ENCODE measurements around the gene GATAD1.

GRCh38 chr7:92425311-92425947 is 21.9 kb upstream of the GATAD1 start:
- TF ChIP-seq CTCF (IDR thresholded peaks at IDR 0.05; ENCODE audit: insufficient read depth, low read depth, low read length) (no peak), EZH2 (IDR thresholded peaks at IDR 0.05; ENCODE audit: insufficient read depth, low read length) (no peak)
